Tibial nerve (tissue), 4 donors: ENCODE measurements around the gene VGF. TPM values are rescaled to one million over a fixed set of nuclear protein-coding genes. Genes with fewer than 3 reads are reported as not detected.
A peak's percentile ranks its signal among the peaks of the same experiment; 100 is the strongest.
"Not testable (repeated sequence)": the region's sequence is repeated elsewhere in the genome, so short reads cannot be mapped to it uniquely, and the experiment has no call there.

Experiments
- DNase-seq, 2 donors: peaks; one replicate each; pipeline ENCODE4 v3.0.0-alpha.2; 2019; ENCODE audit warnings: low spot score in 2 of 2
- H3K27ac ChIP-seq, 4 donors: fragments of 200-600 bp; sonication (generic) in 3 of 4; one replicate each; pipeline ENCODE4 v1.5.1; 2017 to 2019; ENCODE audit warnings: mild to moderate bottlenecking in 1 of 4
- H3K27me3 ChIP-seq, 2 donors: fragments of 200-600 bp; sonication (generic) in 1 of 2; one replicate each; pipeline versions ENCODE4 v1.5.1 to v1.6.0; 2017 to 2019
- H3K36me3 ChIP-seq, 3 donors: fragments of 200-600 bp; sonication (generic); one replicate each; pipeline ENCODE4 v1.5.1; 2018 to 2019
- H3K4me1 ChIP-seq, 4 donors: fragments of 200-600 bp; sonication (generic) in 3 of 4; one replicate each; pipeline ENCODE4 v1.5.1; 2017 to 2019
- H3K4me3 ChIP-seq, 4 donors: fragments of 200-600 bp; sonication (generic) in 3 of 4; one replicate each; pipeline ENCODE4 v1.5.1; 2017 to 2019; ENCODE audit warnings: mild to moderate bottlenecking in 1 of 4, moderate library complexity in 1 of 4
- H3K9me3 ChIP-seq, 4 donors: fragments of 200-600 bp; sonication (generic) in 3 of 4; one replicate each; pipeline ENCODE4 v1.5.1; 2017 to 2019
- EP300 ChIP-seq, 2 donors: sonication (generic); formaldehyde crosslinking; IDR thresholded peaks; one replicate each; pipeline ENCODE4 v1.6.1; 2017; ENCODE audit warnings: antibody characterized with exemption in 2 of 2, mild to moderate bottlenecking in 1 of 2
- POLR2A ChIP-seq, 2 donors: fragments of 450-650 bp; IDR thresholded peaks; one replicate each; pipeline ENCODE4 v1.6.1; 2017; ENCODE audit warnings: antibody characterized with exemption in 2 of 2, mild to moderate bottlenecking in 2 of 2, moderate library complexity in 2 of 2
- whole genome bisulfite sequencing, 2 donors: methylation state at CpG; one replicate each; pipeline ENCODE4 v1.1.5; 2018; 5-methylcytosine and 5-hydroxymethylcytosine counted together
- total RNA-seq, 4 donors: library from RNA; depleted of rRNA; stranded (reverse); fragments of >200 nt; gene quantifications; one replicate each; pipeline ENCODE4 v1.1.0, GENCODE V29; 2016
- TF ChIP-seq, protein P1 (sequence below), 5 experiments: fragments of 200-600 bp in 3 of 5; fragments of 450-650 bp in 2 of 5; sonication (generic) in 3 of 5; IDR thresholded peaks; one replicate each; pipeline ENCODE4 v1.5.1; 2016 to 2019; ENCODE audit warnings: antibody characterized with exemption in 5 of 5, mild to moderate bottlenecking in 3 of 5, moderate library complexity in 2 of 5

Gene VGF
- total RNA-seq, 4 donors from 2014 or later: 1.0 TPM; not detected in 3

GRCh38 chr7:101137651-101138212 lies 27.6 kb downstream of the VGF start:
- WGBS, 2 donors: 68 to 76% methylated on average over 9 of the region's 9 CpGs
- no peak for TF ChIP-seq EP300 (IDR thresholded peaks at IDR 0.05)
- TF ChIP-seq POLR2A (IDR thresholded peaks at IDR 0.05): no peak
- TF ChIP-seq, protein P1, sequence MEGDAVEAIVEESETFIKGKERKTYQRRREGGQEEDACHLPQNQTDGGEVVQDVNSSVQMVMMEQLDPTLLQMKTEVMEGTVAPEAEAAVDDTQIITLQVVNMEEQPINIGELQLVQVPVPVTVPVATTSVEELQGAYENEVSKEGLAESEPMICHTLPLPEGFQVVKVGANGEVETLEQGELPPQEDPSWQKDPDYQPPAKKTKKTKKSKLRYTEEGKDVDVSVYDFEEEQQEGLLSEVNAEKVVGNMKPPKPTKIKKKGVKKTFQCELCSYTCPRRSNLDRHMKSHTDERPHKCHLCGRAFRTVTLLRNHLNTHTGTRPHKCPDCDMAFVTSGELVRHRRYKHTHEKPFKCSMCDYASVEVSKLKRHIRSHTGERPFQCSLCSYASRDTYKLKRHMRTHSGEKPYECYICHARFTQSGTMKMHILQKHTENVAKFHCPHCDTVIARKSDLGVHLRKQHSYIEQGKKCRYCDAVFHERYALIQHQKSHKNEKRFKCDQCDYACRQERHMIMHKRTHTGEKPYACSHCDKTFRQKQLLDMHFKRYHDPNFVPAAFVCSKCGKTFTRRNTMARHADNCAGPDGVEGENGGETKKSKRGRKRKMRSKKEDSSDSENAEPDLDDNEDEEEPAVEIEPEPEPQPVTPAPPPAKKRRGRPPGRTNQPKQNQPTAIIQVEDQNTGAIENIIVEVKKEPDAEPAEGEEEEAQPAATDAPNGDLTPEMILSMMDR (IDR thresholded peaks at IDR 0.05): no peak
- no peak for DNase-seq
- Histone ChIP-seq H3K27me3 (no peaks in the 10 kb centered on the region), H3K4me3 (peak overlapping the region in 1 of 4 donors; percentile 20), H3K27ac (peak overlapping the region in 3 of 4 donors; percentile 32 to 84 (median 64)), H3K36me3 (peaks cover 0 to 3% (median 0%) of the 10 kb centered on the region in 3 donors), H3K4me1 (peaks cover 0 to 15% (median 4%) of the 10 kb centered on the region in 4 donors), H3K9me3 (no peaks in the 10 kb centered on the region)

DNA sequence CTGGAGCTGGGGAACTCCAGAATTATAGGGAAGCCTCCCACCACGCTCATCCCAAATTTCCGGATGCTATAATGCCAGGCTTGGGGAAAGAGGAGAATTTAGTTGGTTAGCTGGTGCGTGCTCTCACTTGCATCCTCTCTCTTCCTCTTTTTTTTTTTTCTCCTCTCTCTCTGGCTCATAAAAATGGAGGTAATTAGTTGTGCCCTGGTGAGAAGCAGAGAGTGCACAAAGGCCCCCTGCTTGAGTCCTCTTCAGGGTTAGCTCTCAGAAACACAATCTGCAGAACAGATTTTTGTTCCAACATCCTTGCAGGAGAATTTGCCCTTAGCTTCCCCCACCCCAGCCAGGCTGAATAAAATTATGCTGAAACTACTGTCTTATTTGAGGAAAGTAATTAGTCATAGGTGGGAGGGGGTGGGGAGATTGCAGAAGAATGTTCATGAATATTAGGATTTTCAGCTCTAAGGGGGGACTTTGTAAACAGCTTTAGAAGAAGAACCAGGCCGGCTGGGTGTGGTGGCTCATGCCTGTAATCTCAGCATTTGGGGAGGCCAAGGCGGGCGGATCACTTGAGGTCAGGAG lies 30.9 kb downstream of the VGF start:
- Histone ChIP-seq H3K27me3 (no peaks in the 10 kb centered on the region), H3K4me3 (no peak overlapping the region), H3K27ac (no peak overlapping the region), H3K9me3 (no peaks in the 10 kb centered on the region), H3K36me3 (peaks cover 0 to 3% (median 0%) of the 10 kb centered on the region in 3 donors), H3K4me1 (peaks cover 0 to 15% (median 4%) of the 10 kb centered on the region in 4 donors)
- no peak for TF ChIP-seq POLR2A (IDR thresholded peaks at IDR 0.05)
- TF ChIP-seq EP300 (IDR thresholded peaks at IDR 0.05): no peak
- TF ChIP-seq, protein P1 (IDR thresholded peaks at IDR 0.05): no peak
- no peak for DNase-seq
- WGBS, 2 donors: 62 to 69% methylated on average over 6 of the region's 6 CpGs

DNA sequence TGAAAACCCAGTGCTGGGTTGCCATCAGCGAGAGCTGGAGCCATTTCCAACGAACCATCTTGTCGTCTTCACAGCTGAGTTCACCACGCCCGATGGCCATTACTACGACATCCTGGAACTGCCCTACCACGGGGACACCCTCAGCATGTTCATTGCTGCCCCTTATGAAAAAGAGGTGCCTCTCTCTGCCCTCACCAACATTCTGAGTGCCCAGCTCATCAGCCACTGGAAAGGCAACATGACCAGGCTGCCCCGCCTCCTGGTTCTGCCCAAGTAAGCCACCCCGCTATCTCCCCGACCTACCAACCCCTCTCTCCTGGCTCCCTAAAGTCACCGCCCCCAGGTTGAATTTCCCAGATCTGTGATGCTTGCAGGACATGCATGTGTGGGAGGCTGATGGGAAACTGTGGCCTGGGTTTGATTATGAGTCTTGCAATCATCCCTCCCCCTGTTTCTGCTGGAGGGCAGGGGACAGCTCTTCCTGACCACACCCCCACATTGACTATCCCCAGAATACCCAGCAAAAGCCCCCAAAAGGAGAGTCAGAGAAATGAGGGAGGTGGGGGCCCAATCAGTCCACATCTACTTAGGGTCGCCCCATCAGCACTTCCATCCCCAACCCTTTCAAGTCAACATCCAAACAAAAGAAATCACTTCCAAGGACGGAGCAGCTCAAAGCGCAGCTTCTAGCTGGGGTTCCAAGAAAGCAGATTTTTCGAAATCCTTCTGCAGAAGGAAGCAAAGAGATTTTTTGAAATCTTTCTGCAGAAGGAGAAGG lies 31.6 kb downstream of the VGF start:
- TF ChIP-seq POLR2A (IDR thresholded peaks at IDR 0.05): no peak
- TF ChIP-seq EP300 (IDR thresholded peaks at IDR 0.05): no peak
- TF ChIP-seq, protein P1 (IDR thresholded peaks at IDR 0.05): no peak
- peaks cover 0 to 15% (median 4%) of the 10 kb centered on the region in 4 donors for H3K4me1 ChIP-seq
- 74 to 75% methylated on average over 15 of the region's 15 CpGs for WGBS, 2 donors
- no peaks in the 10 kb centered on the region for H3K27me3 ChIP-seq
- H3K4me3 ChIP-seq: no peak overlapping the region
- DNase-seq: no peak
- H3K9me3 ChIP-seq: no peaks in the 10 kb centered on the region
- peaks cover 0 to 3% (median 0%) of the 10 kb centered on the region in 3 donors for H3K36me3 ChIP-seq
- H3K27ac ChIP-seq: no peak overlapping the region

GRCh38 chr7:101132626-101133600 lies 32.5 kb downstream of the VGF start:
- DNase-seq, H3K4me3 ChIP-seq, H3K27me3 ChIP-seq, H3K9me3 ChIP-seq, H3K4me1 ChIP-seq, H3K36me3 ChIP-seq, H3K27ac ChIP-seq: not testable (repeated sequence)
- WGBS, 2 donors: 86 to 92% methylated on average over 18 of the region's 18 CpGs

DNA sequence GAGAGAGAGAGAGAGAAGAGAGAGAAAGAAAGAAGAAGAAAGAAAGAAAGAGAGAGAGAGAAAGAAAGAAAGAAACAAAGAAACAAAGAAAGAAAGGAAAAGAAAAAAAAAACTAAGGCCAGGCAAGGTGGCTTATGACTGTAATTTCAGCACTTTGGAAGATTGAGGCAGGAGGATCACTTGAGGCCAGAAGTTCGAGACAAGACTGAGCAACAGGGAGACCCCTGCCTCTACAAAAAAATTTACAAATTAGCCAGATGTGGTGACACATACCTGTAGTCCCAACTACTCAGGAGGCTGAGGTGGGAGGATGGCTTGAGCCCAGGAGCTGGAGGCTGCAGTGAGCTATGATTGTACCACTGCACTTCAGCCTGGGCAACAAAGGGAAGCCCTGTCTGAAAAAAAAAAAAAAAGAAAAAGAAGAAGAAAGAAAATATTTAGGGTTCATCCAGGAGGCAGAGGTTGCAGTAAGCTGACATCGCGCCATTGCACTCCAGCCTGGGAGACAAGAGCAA lies 35.7 kb downstream of the VGF start:
- Histone ChIP-seq H3K4me3 (no peak overlapping the region), H3K9me3 (no peaks in the 10 kb centered on the region), H3K27me3 (no peaks in the 10 kb centered on the region), H3K4me1 (peaks cover 0 to 33% (median 15%) of the 10 kb centered on the region in 4 donors), H3K36me3 (no peaks in the 10 kb centered on the region), H3K27ac (no peak overlapping the region)
- TF ChIP-seq POLR2A (IDR thresholded peaks at IDR 0.05) (no peak), EP300 (IDR thresholded peaks at IDR 0.05) (no peak)
- TF ChIP-seq, protein P1 (IDR thresholded peaks at IDR 0.05): no peak
- DNase-seq: no peak
- WGBS, 2 donors: 77 to 82% methylated on average over 3 of the region's 3 CpGs
